ENCODE results near the gene PRSS16. TPM values are rescaled to one million over a fixed set of nuclear protein-coding genes. Genes with fewer than 3 reads are reported as not detected.
A peak's percentile ranks its signal among the peaks of the same experiment; 100 is the strongest.
"Not testable (repeated sequence)": the region's sequence is repeated elsewhere in the genome, so short reads cannot be mapped to it uniquely, and the experiment has no call there.

Gene PRSS16
- total RNA-seq, 1 experiment from 2014 or later, result 0.36 TPM

GRCh38 chr6:27242589-27243265 is 4.8 kb upstream of the PRSS16 start:
- DNase-seq (ENCODE audit: low read depth), result no peak

- DNase-seq (ENCODE audit: low read depth), result no peak
Measured at GRCh38 chr6:27248783-27249182, 1.3 kb downstream of the PRSS16 start.

GRCh38 chr6:27250277-27251111 is 3.0 kb downstream of the PRSS16 start:
- DNase-seq (ENCODE audit: low read depth), result no peak

- DNase-seq (ENCODE audit: low read depth), result peak; percentile 51
Measured at GRCh38 chr6:27251112-27251605, 3.7 kb downstream of the PRSS16 start.

- DNase-seq (ENCODE audit: low read depth), result peak; percentile 47
Measured at GRCh38 chr6:27251606-27252251, 4.2 kb downstream of the PRSS16 start.

- DNase-seq (ENCODE audit: low read depth), result no peak
Measured at GRCh38 chr6:27254566-27254965, 7.1 kb downstream of the PRSS16 start.

- no peak for DNase-seq (ENCODE audit: low read depth)
Measured at GRCh38 chr6:27255866-27256265, 8.4 kb downstream of the PRSS16 start.

GRCh38 chr6:27260369-27260768 is 12.9 kb downstream of the PRSS16 start:
- DNase-seq (ENCODE audit: low read depth), result no peak

GRCh38 chr6:27260836-27261375 is 13.4 kb downstream of the PRSS16 start:
- DNase-seq (ENCODE audit: low read depth), result no peak

GRCh38 chr6:27263886-27264285 is 16.4 kb downstream of the PRSS16 start:
- DNase-seq (ENCODE audit: low read depth), result no peak

- DNase-seq (ENCODE audit: low read depth), result not testable (repeated sequence)
Measured at GRCh38 chr6:27267003-27267402, 19.5 kb downstream of the PRSS16 start.

- no peak for DNase-seq (ENCODE audit: low read depth)
Measured at GRCh38 chr6:27267857-27268434, 20.4 kb downstream of the PRSS16 start.

GRCh38 chr6:27268803-27269202 is 21.3 kb downstream of the PRSS16 start:
- DNase-seq (ENCODE audit: low read depth), result no peak

- no peak for DNase-seq (ENCODE audit: low read depth)
Measured at GRCh38 chr6:27273783-27274182, 26.3 kb downstream of the PRSS16 start.

GRCh38 chr6:27275025-27275956 is 27.8 kb downstream of the PRSS16 start:
- DNase-seq (ENCODE audit: low read depth), result no peak

GRCh38 chr6:27279513-27280063 is 32.1 kb downstream of the PRSS16 start:
- DNase-seq (ENCODE audit: low read depth), result no peak

GRCh38 chr6:27280064-27280539 is 32.6 kb downstream of the PRSS16 start:
- DNase-seq (ENCODE audit: low read depth), result peak; percentile 51

- peak; percentile 28 for DNase-seq (ENCODE audit: low read depth)
Measured at GRCh38 chr6:27280540-27281000, 33.1 kb downstream of the PRSS16 start.

- no peak for DNase-seq (ENCODE audit: low read depth)
Measured at GRCh38 chr6:27281105-27281539, 33.6 kb downstream of the PRSS16 start.

GRCh38 chr6:27281569-27281968 is 34.1 kb downstream of the PRSS16 start:
- no peak for DNase-seq (ENCODE audit: low read depth)

Data from RPMI7951 (cell line).